ENCODE data around the gene FSIP2. TPM values are rescaled to one million over a fixed set of nuclear protein-coding genes. Genes with fewer than 3 reads are reported as not detected.

The FSIP2 gene
- total and polyA plus RNA-seq, 10 of the 15 experiments (the other 5 are each of a cell fraction or from before 2014, with no cell fraction given), result 0.03 to 1.3 (median 0.13) TPM

- no peak for TF ChIP-seq ZBTB11 (CRISPR knock-in tag; IDR thresholded peaks at IDR 0.05)
- TF ChIP-seq MLLT1 (IDR thresholded peaks at IDR 0.05), result no peak
- no peak for TF ChIP-seq SMARCA5 (IDR thresholded peaks at IDR 0.05)
- TF ChIP-seq PAX5 (IDR thresholded peaks at IDR 0.05; ENCODE audit: borderline replicate concordance, low read depth, low read length), result no peak
- no peak for TF ChIP-seq TBL1XR1 (IDR thresholded peaks at IDR 0.05; ENCODE audit: low read depth, low read length)
Measured at GRCh38 chr2:185771396-185771795, 32.8 kb downstream of the FSIP2 start (continued).

GRCh38 chr2:185780890-185781289 is 42.3 kb downstream of the FSIP2 start:
- H3K36me3 ChIP-seq (ENCODE audit: control insufficient read depth in 2 of 2, insufficient read depth in 2 of 2, low read length in 1 of 2), result no peaks in the 10 kb centered on the region
- no peaks in the 10 kb centered on the region for H4K20me1 ChIP-seq (ENCODE audit: control insufficient read depth, insufficient read depth)
- intact Hi-C loops (cut with micrococcal nuclease; ENCODE audit: unreplicated experiment) (no loop called here), in situ Hi-C loops (cut with MboI) (no loop called here)
- H3K4me1 ChIP-seq (ENCODE audit: control insufficient read depth, insufficient read depth, low read length), result no peaks in the 10 kb centered on the region
- no peak overlapping the region for H3K27ac ChIP-seq (ENCODE audit: control insufficient read depth, insufficient read depth)
- no peak overlapping the region for H2AFZ ChIP-seq (ENCODE audit: control insufficient read depth, low read depth, low read length)
- no peaks in the 10 kb centered on the region for H3K9me3 ChIP-seq (replicated peaks; ENCODE audit: control insufficient read depth, insufficient read depth, low read length)
- RAD21 ChIA-PET (ENCODE audit: unreplicated experiment), result interaction anchor here (1.1 kb wide), 1 partner anchor 16 kb away, joined by 3 read pairs; no protein-coding TSS in a partner anchor
- 0% methylated on average over 2 of the region's 2 CpGs for WGBS (ENCODE audit: insufficient coverage, insufficient replicate concordance, low lambda C conversion rate, missing lambda C conversion rate)
- FAIRE-seq, result no peak
- no TSS peak for BruUV-seq (replicated peaks)
- no peak for DNase-seq (ENCODE audit: low read depth, low spot score)
- no peak overlapping the region for H3K4me2 ChIP-seq (ENCODE audit: control insufficient read depth, insufficient read depth)
- H3K4me3 ChIP-seq, result no peak overlapping the region
- POLR2A ChIA-PET, result no interaction called here
- TF ChIP-seq ZNF687 (IDR thresholded peaks at IDR 0.05) (no peak), POU2F2 (IDR thresholded peaks at IDR 0.05; ENCODE audit: borderline replicate concordance, low read depth, low read length) (no peak), RBBP5 (conservative IDR thresholded peaks at IDR 0.05) (no peak), RUNX3 (IDR thresholded peaks at IDR 0.05; ENCODE audit: low read length) (no peak)
- no peak overlapping the region for H3K9ac ChIP-seq (ENCODE audit: control insufficient read depth, insufficient read depth, low read length)
- no peaks in the 10 kb centered on the region for H3K79me2 ChIP-seq (ENCODE audit: control insufficient read depth, insufficient read depth, low read length)
- CTCF ChIA-PET, result no interaction called here
- ATAC-seq, result no peak
- no peaks in the 10 kb centered on the region for H3K27me3 ChIP-seq (replicated peaks in 1 of 2; ENCODE audit: control insufficient read depth in 2 of 2, insufficient read depth in 2 of 2, low read length in 1 of 2)
- SMC1A ChIA-PET (ENCODE audit: uncharacterized antibody, unreplicated experiment), result interaction anchor here (0.6 to 1.3 kb wide), 4 partner anchors 8 to 398 kb away, joined by 3 to 7 read pairs (median 4); no protein-coding TSS in a partner anchor
